K562 (cell line): Measurements from ENCODE around the gene DCTD. TPM values are rescaled to one million over a fixed set of nuclear protein-coding genes. Genes with fewer than 3 reads are reported as not detected.

Experiments used
- C11orf30 ChIP-seq: fragments of 450-650 bp; IDR thresholded peaks from 2 replicates; pipeline ENCODE4 v1.6.1; 2016; ENCODE audit warnings: low read depth, mild to moderate bottlenecking
- CBFA2T2 ChIP-seq: fragments of 450-650 bp; conservative IDR thresholded peaks from 2 replicates; pipeline ENCODE4 v1.6.1; 2017; ENCODE audit warnings: mild to moderate bottlenecking
- CBX1 ChIP-seq: sonication (generic); IDR thresholded peaks from 2 replicates; pipeline ENCODE4 v1.6.1; 2016; ENCODE audit warnings: antibody characterized with exemption, low read depth, mild to moderate bottlenecking
- CTCFL ChIP-seq: IDR thresholded peaks from 2 replicates; pipeline ENCODE4 v1.6.1; 2011; ENCODE audit warnings: borderline replicate concordance, low read depth, mild to moderate bottlenecking, moderate library complexity, low read length; ENCODE audit not compliant: insufficient read depth, poor library complexity, severe bottlenecking
- ESRRA ChIP-seq: fragments of 450-650 bp; IDR thresholded peaks from 2 replicates; pipeline ENCODE4 v1.6.1; 2014; ENCODE audit warnings: low read depth, mild to moderate bottlenecking, moderate library complexity, borderline replicate concordance
- FIP1L1 ChIP-seq: fragments of 200-400 bp; formaldehyde crosslinking; IDR thresholded peaks from 2 replicates; pipeline ENCODE4 v1.6.1; 2018; ENCODE audit warnings: mild to moderate bottlenecking, low read depth, low read length; ENCODE audit not compliant: poor library complexity, severe bottlenecking
- HMGXB4 ChIP-seq: sonication (generic); formaldehyde crosslinking; IDR thresholded peaks from 2 replicates; pipeline ENCODE4 v1.8.1; 2023; ENCODE audit warnings: mild to moderate bottlenecking, missing genetic modification reagents
- RFX7 ChIP-seq: fragments of 250-450 bp; sonication (Bioruptor Pico); IDR thresholded peaks from 2 replicates; pipeline ENCODE4 v1.5.1; 2021; ENCODE audit warnings: mild to moderate bottlenecking
- TCFL5 ChIP-seq: fragments of 250-450 bp; sonication (Bioruptor Pico); conservative IDR thresholded peaks from 2 replicates; pipeline ENCODE4 v1.6.1; 2021; ENCODE audit warnings: mild to moderate bottlenecking, moderate library complexity, matching md5 sums
- YBX1 ChIP-seq: fragments of 450-650 bp; IDR thresholded peaks from 2 replicates; pipeline ENCODE4 v1.7.1; 2016; ENCODE audit warnings: mild to moderate bottlenecking
- ZFPM2 ChIP-seq: fragments of 250-450 bp; sonication (Bioruptor Pico); IDR thresholded peaks from 2 replicates; pipeline ENCODE4 v1.5.1; 2022; ENCODE audit warnings: mild to moderate bottlenecking
- ZMIZ1 ChIP-seq, 2 experiments: fragments of 150-350 bp in 1 of 2; IDR thresholded peaks; 2 replicates each; pipeline ENCODE4 v1.6.1; 2012 to 2016; ENCODE audit warnings: low read depth in 2 of 2, low read length in 2 of 2, mild to moderate bottlenecking in 1 of 2, moderate library complexity in 1 of 2
- ZNF121 ChIP-seq: sonication (generic); formaldehyde crosslinking; conservative IDR thresholded peaks from 2 replicates; pipeline ENCODE4 v1.8.0; 2022; ENCODE audit warnings: missing genetic modification reagents
- ZNF280B ChIP-seq: fragments of 250-450 bp; sonication (Bioruptor Pico); IDR thresholded peaks from 2 replicates; pipeline ENCODE4 v1.5.1; 2021; ENCODE audit warnings: mild to moderate bottlenecking
- ZNF311 ChIP-seq: fragments of 250-450 bp; sonication (Bioruptor Pico); IDR thresholded peaks from 2 replicates; pipeline ENCODE4 v1.4.0; 2020; ENCODE audit warnings: mild to moderate bottlenecking, moderate library complexity
- ZNF445 ChIP-seq: fragments of 250-450 bp; sonication (Bioruptor Pico); IDR thresholded peaks from 2 replicates; pipeline ENCODE4 v1.4.0; 2020; ENCODE audit warnings: low read depth, mild to moderate bottlenecking, moderate library complexity
- ZNF830 ChIP-seq: fragments of 250-450 bp; sonication (Bioruptor Pico); IDR thresholded peaks from 2 replicates; pipeline ENCODE4 v1.5.0; 2021; ENCODE audit warnings: mild to moderate bottlenecking
- polyA plus RNA-seq, 8 experiments: library from polyadenylated mRNA; depleted of rRNA in 4 of 8; stranded (reverse) in 5 of 8; unstranded in 3 of 8; fragments of >200 nt; fragmentation: Nextera tagmentation in 2 of 8; fragmentation: Illumina TruSeq in 1 of 8; extraction: Ambion mirVana in 2 of 8; extraction: Trizol in 1 of 8; gene quantifications; 2 replicates each; pipeline versions ENCODE4 v1.2.1 to v1.2.3, GENCODE V29; 2011 to 2014; ENCODE audit warnings: inconsistent platforms in 1 of 8, missing spikeins in 1 of 8
- total RNA-seq, 7 experiments: library from RNA; depleted of rRNA in 6 of 7; stranded (reverse); fragments of >200 nt in 6 of 7; fragmentation: Illumina TruSeq in 2 of 7; extraction: Trizol in 2 of 7; gene quantifications; 2 replicates each; pipeline versions ENCODE4 v1.2.1 to v1.2.3, GENCODE V29; 2011 to 2021; ENCODE audit warnings: low replicate concordance in 1 of 7

The DCTD gene
- total and polyA plus RNA-seq, 9 of the 15 experiments (the other 6 are each of a cell fraction or from before 2014, with no cell fraction given), result 38.7 to 114 (median 76.5) TPM

GRCh38 chr4:182917182-182918043 lies at the start of gene DCTD (continued):
- peak; percentile 22 for TF ChIP-seq CTCFL
- TF ChIP-seq ZNF830, result no peak
- no peak for TF ChIP-seq C11orf30
- no peak for TF ChIP-seq FIP1L1
- no peak for TF ChIP-seq RFX7
- TF ChIP-seq YBX1, result no peak
- TF ChIP-seq ZFPM2 (CRISPR knock-in tag), result no peak
- no peak for TF ChIP-seq CBFA2T2
- TF ChIP-seq TCFL5 (CRISPR knock-in tag), result no peak
- TF ChIP-seq ZNF280B, result no peak
- no peak for TF ChIP-seq ZMIZ1 (IDR thresholded peaks at IDR 0.05; ENCODE audit: low read depth in 2 of 2, low read length in 2 of 2)
- TF ChIP-seq HMGXB4 (CRISPR knock-in tag), result no peak
- no peak for TF ChIP-seq ESRRA
- 0 out of 2 replicates have a peak, but pooled peaks have one; percentile 23 for TF ChIP-seq CBX1
- 0 out of 2 replicates have a peak, but pooled peaks have one; percentile 4 for TF ChIP-seq ZNF121 (CRISPR knock-in tag)
- TF ChIP-seq ZNF445 (CRISPR knock-in tag), result no peak
- no peak for TF ChIP-seq ZNF311
